Inferior parietal cortex (tissue), 1 donor: ENCODE data around the gene MT1A.

Experiments used
- DNase-seq: peaks from one replicate; pipeline ENCODE4 v3.0.0-alpha.2; 2016; ENCODE audit errors: extremely low spot score

MT1A gene

DNA sequence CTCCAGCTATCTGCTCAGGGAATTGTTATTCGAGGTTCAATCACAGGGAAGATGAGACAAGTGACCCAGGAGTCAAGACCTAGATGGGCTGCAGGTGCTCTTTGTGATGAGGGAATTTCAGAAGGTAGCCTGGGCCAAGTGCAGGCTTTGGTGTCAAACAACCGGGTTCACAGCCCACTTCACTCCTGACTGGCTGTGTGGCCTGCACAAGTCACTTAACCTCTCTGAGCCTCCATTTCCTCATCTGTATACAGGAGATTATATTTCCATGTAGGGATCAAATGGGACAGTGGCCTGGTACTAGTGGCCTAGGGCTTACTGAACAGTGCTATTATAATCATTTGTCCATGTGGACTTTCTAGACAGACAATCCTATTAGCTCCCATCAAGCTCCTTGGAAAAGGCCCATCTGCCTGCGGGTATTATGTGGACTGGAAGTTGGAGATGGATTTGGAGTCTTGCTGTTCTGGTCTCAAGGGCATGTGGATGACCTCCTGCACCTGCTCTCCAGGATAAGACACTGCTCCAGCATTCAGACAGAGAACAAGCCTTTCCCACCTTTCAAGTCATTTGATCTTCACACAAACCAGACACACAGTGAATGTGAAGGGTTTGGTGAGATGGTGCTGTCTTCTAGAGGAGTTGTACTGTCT is 40.7 kb downstream of the MT1A start:
- no peak for DNase-seq

DNA sequence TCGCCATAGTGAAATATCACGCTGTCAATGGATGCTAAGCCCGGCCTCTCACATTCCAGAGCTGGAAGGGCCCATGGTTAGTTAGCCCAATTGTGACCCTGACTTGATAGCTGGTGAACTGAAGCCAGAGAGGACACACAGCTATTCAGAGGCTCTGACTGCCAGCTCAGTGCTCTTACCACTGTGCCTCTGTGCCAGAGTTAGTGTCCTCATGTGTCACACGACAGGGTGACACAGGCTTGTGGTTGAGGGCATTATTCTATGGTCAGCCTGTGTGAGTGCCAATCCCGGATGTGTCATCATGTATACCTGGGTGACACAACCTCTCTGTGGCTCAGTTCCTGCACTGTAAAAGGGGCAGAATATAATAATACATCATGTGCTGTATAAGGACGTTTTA is 41.4 kb downstream of the MT1A start:
- DNase-seq: no peak

DNA sequence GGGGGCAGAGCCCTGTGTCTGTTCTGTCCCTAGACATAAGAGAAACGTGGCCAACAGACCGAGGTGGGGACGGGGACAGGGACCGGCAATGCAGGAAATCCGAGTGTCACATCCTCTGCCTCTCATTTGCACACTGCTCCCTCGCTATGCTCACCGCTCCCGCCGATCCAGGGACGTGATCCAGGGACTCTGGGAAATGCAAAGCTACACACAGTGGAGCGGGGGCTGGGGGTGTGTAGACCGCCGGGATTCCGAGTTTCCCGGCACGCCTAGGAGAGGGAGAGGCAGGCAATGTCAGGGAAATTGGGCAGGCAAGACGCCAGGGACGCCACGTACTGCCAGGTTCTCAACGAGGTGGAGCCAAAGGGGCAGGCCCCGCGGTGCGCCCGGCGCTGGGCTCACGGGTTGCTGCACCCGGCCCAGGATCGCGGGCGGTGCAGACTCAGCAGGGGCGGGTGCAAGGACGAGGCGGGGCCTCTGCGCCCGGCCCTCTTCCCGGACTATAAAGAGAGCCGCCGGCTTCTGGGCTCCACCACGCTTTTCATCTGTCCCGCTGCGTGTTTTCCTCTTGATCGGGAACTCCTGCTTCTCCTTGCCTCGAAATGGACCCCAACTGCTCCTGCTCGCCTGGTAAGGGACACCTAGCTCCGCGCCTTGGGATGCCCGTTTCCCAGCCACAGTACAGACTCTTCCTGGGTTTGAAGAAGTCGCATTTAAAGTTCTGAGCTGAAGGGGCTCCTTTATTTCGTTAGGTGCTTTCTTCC is 43.7 kb downstream of the MT1A start, which contains the start of gene MT1X:
MT1X (plus strand) TSS at position 532 of the 764 bp plus-strand sequence; CDS start at position 603, 71 bp downstream.
- DNase-seq: peak; percentile 83

DNA sequence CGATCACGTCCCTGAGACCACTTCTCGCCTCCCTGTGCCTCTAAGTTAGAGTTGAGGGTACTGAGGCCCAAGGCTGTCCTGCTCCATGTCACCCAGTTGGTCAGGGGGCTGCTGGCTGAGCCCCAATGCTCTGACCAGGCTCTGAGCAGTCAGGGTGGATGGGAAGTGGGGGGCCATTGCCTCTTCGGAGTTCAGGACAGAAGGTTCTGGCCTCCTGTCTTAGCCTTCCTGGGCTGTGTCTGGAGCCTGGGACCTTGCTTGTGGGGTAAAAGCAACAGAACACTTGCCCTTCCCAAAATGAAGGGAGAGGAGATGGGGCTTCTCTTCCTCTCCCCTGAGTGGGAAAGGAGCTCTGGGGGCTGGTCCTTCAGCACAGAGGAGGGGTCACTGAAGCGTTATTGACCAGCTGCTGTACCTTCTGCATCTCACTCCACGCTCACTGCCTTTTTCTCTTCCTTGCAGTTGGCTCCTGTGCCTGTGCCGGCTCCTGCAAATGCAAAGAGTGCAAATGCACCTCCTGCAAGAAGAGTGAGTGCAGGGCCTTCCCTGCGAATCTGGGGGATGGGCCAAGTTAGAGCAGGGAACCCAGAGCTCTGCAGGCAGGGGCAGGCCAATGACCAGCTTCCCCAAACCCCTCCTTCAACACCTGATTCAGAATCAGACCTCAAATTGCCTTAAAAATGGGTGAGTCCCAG is 44.4 kb downstream of the MT1A start:
- DNase-seq: no peak

DNA sequence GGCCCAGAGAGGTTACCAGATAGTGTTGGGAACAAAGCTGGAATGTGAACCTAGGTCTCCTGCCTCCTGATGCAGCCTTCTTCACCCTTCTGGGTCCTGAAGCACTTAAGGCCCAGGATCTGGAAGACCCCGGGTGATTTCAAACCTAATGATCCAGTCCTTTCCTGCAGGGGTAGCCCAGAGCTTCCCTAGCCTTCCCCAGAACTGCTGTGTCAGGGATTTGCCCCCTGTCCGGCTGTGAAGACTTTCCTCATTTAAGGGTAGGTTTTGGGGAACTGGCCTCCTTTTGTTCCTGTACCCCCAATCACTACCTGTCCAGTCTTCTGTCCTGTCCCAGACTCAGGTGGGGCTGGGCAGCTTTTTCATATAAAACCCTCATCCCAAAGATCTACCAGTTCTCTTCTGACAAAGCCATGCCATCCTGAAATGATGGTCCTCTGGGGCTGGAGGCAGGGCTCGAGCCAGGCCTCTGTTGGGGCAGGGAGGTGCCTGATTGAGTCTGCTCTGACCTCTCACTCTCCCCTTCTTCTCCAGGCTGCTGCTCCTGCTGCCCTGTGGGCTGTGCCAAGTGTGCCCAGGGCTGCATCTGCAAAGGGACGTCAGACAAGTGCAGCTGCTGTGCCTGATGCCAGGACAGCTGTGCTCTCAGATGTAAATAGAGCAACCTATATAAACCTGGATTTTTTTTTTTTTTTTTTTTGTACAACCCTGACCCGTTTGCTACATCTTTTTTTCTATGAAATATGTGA is 45.1 kb downstream of the MT1A start:
- no peak for DNase-seq

DNA sequence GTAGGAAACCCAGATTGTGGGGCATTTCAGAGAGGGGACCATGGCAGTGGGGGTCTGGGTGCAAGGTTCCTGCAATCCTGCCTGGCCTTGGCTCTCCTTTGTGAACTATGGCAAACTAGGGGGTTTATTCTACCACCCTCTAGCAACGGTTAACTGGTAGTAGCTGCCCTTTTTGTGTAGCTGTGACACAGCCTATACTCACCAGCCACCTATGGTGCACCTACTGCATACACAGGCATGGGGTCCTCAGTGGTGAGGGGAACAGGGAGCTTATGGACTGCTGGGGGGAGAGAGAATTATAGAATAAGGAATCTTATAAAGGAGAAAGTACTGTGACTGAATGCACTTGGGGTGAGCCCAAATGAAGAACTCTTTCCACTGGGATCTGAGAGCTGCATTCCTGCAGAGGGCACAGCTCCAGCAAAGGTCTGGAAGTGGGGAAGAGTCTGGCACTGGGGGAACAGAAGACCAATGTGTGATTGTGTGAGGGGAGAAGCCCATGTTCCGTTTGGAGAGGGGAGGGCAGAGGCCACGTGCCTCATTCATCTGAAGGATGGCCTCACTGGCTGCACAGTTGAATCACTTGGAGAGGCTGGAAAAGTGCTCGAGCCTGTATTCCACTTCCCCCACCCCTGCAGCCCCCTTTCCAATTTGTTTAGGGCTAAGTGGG is 45.9 kb downstream of the MT1A start:
- no peak for DNase-seq

DNA sequence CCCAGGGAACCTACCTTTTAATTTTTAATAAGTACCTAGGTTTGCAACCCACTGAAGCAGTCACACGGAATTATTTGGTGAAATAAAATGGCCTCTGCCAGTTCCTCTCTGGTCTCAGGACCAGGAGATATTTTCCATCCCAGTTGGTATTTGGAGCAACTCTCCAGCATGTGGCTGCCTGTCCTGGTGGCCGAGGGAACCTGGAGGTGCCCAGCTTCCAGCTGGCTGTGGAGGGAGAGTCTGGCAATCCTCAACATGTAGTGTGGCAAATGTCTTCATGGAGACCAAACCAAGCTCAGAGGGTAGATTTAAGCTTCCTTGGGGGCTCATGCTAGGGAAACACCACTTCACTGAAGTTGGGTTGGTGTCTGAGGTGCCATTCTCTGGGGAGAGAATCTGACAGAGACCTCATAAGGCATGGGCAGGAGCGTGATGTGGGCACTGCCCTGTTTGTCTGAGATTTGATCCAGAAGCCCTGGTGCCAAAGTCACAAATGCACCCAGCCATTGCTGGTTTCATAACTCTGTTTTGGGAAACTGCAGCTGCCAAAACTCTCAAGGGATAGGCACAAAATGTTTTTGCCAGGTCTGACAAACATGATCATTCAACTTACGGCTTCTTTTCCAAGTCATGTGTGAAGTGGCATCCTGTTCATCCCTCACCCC is 46.6 kb downstream of the MT1A start:
- DNase-seq: no peak

DNA sequence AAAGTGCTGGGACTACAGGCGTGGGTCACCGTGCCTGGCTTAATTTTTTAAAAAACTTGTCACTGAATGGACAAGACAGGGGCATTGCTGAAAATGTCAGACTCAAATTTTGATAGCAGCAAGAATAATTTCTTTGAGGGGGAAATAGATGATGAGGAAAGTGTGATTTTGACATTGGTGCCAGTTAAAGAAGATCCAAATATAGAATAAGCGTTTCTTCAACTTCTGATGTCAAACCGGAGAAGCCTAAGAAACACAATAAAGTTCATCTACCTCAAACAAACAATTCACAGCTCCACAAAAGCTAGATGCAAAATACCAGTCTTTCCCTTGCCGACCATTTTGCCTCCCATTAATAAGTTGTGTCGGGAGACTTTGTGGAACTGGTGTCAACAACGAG is 48.3 kb downstream of the MT1A start:
- no peak for DNase-seq

DNA sequence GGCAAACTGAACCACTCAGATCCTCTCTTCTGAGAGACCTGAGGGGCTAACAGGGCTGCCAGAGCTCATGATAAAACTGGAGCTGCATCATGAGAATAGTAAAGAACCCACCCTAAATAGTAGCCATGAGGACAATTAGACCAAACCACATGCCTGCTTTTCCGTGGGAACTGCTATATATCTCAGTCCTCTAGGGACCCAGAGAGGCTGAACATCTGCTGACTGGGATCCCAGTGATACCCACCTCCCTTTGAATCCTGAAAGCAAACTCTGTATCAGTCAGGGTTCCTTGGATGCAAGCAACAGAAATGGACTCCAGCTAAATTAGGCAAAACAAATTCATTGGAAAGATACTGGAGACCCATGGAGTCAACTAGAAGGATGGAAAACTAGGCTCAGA is 50.3 kb downstream of the MT1A start:
- DNase-seq: no peak

DNA sequence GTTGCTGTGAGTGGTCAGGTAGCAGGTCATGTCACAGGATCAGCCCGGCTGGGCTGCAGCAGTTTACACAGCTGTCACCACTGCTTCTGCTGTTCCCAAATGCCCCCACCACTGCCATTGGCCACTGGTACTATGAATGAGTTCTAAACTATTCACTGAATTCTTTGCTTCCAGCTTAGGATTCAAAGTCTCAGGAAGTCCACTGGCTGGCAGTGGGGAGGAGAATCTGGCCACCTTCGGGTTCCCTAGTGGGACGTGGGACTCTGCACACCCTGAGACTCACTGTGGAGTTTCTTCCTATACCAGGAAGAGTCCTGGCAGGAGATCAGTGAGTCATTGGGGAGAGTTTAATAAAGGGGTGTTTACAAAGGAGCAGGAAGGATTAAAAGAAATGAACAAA is 50.7 kb downstream of the MT1A start:
- no peak for DNase-seq
